Fibroblast of mammary gland (primary cell): ENCODE data around the gene TMEM255A.
A peak's percentile ranks its signal among the peaks of the same experiment; 100 is the strongest.
"Not testable (repeated sequence)": the region's sequence is repeated elsewhere in the genome, so short reads cannot be mapped to it uniquely, and the experiment has no call there.

ENCODE experiments used
- DNase-seq: peaks from one replicate; pipeline ENCODE4 v3.0.0-alpha.2; 2010; ENCODE audit warnings: low read depth
- H3K4me3 ChIP-seq: 2 replicates; pipeline ENCODE4 v1.5.1; 2011; ENCODE audit warnings: low read depth, mild to moderate bottlenecking, low read length, moderate library complexity; ENCODE audit not compliant: control insufficient read depth
- CTCF ChIP-seq: conservative IDR thresholded peaks from 2 replicates; pipeline ENCODE4 v1.5.1; 2011; ENCODE audit warnings: low read depth, low read length, inconsistent platforms; ENCODE audit not compliant: control insufficient read depth, insufficient read depth

The TMEM255A gene

GRCh38 chrX:120310861-120311726 is at the start of gene TMEM255A:
TSS of gene TMEM255A (minus strand) at chrX:120311461. CDS start at chrX:120311309, 152 bp downstream.
- no peak within 1 kb of the TSS for H3K4me3 ChIP-seq

GRCh38 chrX:120358737-120359456 is 47.6 kb upstream of the TMEM255A start:
- peak; percentile 35 for DNase-seq
- H3K4me3 ChIP-seq = no peak overlapping the region
- no peak for TF ChIP-seq CTCF

More at GRCh38 chrX:120310861-120311726, at the start of gene TMEM255A:
- TF ChIP-seq CTCF = no peak
- DNase-seq = no peak

GRCh38 chrX:120357186-120357585 is 45.9 kb upstream of the TMEM255A start:
- no peak for TF ChIP-seq CTCF
- DNase-seq = no peak
- H3K4me3 ChIP-seq = no peak overlapping the region

GRCh38 chrX:120356084-120356483 is 44.8 kb upstream of the TMEM255A start:
- no peak overlapping the region for H3K4me3 ChIP-seq
- no peak for TF ChIP-seq CTCF
- DNase-seq = no peak

GRCh38 chrX:120350450-120351138 is 39.3 kb upstream of the TMEM255A start:
- no peak for DNase-seq
- no peak for TF ChIP-seq CTCF
- no peak overlapping the region for H3K4me3 ChIP-seq

GRCh38 chrX:120344566-120344965 is 33.3 kb upstream of the TMEM255A start:
- not testable (repeated sequence) for DNase-seq, H3K4me3 ChIP-seq
